ENCODE results near the gene ZSWIM4. TPM values are rescaled to one million over a fixed set of nuclear protein-coding genes. Genes with fewer than 3 reads are reported as not detected.

Gene ZSWIM4
- total and polyA plus RNA-seq, 5 experiments from 2014 or later = 0.30 to 8.1 (median 1.5) TPM

- H3K27me3 Mint-ChIP-seq = no peaks in the 10 kb centered on the region
- no peak overlapping the region for H3K4me3 Mint-ChIP-seq
- H3K27ac Mint-ChIP-seq = peak overlapping the region in 2 of 10 donors; percentile 53 to 62
- POLR2A ChIA-PET = interaction anchor here (1.0 kb wide), 1 partner anchor 33 kb away, joined by 4 read pairs; no protein-coding TSS in a partner anchor
- no peak for ATAC-seq
- DNase-seq = no peak
- H3K4me1 Mint-ChIP-seq = peaks cover 11 to 26% (median 23%) of the 10 kb centered on the region in 4 donors
- H3K36me3 Mint-ChIP-seq = peaks cover 0 to 7% (median 0%) of the 10 kb centered on the region in 3 donors
- no peaks in the 10 kb centered on the region for H3K9me3 Mint-ChIP-seq
These were observed 35.7 kb downstream of the ZSWIM4 start for GRCh38 chr19:13830741-13831536.

GRCh38 chr19:13831537-13832467, 36.6 kb downstream of the ZSWIM4 start:
- ATAC-seq = no peak
- Mint-ChIP-seq H3K4me3 (peak overlapping the region in 3 of 10 donors; percentile 0 to 94 (median 59)), H3K27ac (peak overlapping the region in 4 of 10 donors; percentile 57 to 80 (median 62)), H3K27me3 (no peaks in the 10 kb centered on the region), H3K4me1 (peaks cover 13 to 35% (median 32%) of the 10 kb centered on the region in 4 donors), H3K36me3 (peaks cover 0 to 3% (median 0%) of the 10 kb centered on the region in 3 donors), H3K9me3 (no peaks in the 10 kb centered on the region)
- POLR2A ChIA-PET = interaction anchor here (1.5 kb wide), 1 partner anchor 19 kb away, joined by 3 read pairs; no protein-coding TSS in a partner anchor
- DNase-seq = no peak

GRCh38 chr19:13833330-13834243, 38.3 kb downstream of the ZSWIM4 start:
- H3K27ac Mint-ChIP-seq = peak overlapping the region; percentile 84 to 99 (median 94)
- H3K27me3 Mint-ChIP-seq = no peaks in the 10 kb centered on the region
- peak overlapping the region; percentile 82 to 94 (median 88) for H3K4me3 Mint-ChIP-seq
- ATAC-seq = peak; percentile 69 to 78
- no peaks in the 10 kb centered on the region for H3K9me3 Mint-ChIP-seq
- POLR2A ChIA-PET = interaction anchor here (0.8 to 8.7 kb wide), 6 partner anchors 8 to 630 kb away, joined by 3 to 110 read pairs (median 19); partner anchors contain the start of gene ZSWIM4
- H3K4me1 Mint-ChIP-seq = peaks cover 19 to 50% (median 42%) of the 10 kb centered on the region in 4 donors
- DNase-seq = peak; percentile 84 to 95 (median 92)
- H3K36me3 Mint-ChIP-seq = peaks cover 0 to 3% (median 0%) of the 10 kb centered on the region in 3 donors

- POLR2A ChIA-PET = interaction anchor here (0.7 to 8.7 kb wide), 6 partner anchors 13 to 630 kb away, joined by 3 to 110 read pairs (median 20); partner anchors contain the start of gene ZSWIM4
- no peaks in the 10 kb centered on the region for H3K36me3 Mint-ChIP-seq
- peak overlapping the region; percentile 84 to 99 (median 93) for H3K27ac Mint-ChIP-seq
- DNase-seq (no peak), ATAC-seq (no peak)
- H3K4me3 Mint-ChIP-seq = peak overlapping the region; percentile 82 to 94 (median 88)
- H3K27me3 Mint-ChIP-seq = no peaks in the 10 kb centered on the region
- H3K4me1 Mint-ChIP-seq = peaks cover 17 to 58% (median 50%) of the 10 kb centered on the region in 4 donors
- no peaks in the 10 kb centered on the region for H3K9me3 Mint-ChIP-seq
These were observed 39.2 kb downstream of the ZSWIM4 start for GRCh38 chr19:13834244-13835069.

GRCh38 chr19:13835791-13836723, 40.8 kb downstream of the ZSWIM4 start:
- H3K4me3 Mint-ChIP-seq = peak overlapping the region; percentile 52 to 86 (median 80)
- DNase-seq (peak in 1 of 10 donors; percentile 40), ATAC-seq (no peak)
- H3K9me3 Mint-ChIP-seq = no peaks in the 10 kb centered on the region
- H3K36me3 Mint-ChIP-seq = no peaks in the 10 kb centered on the region
- no peaks in the 10 kb centered on the region for H3K27me3 Mint-ChIP-seq
- H3K4me1 Mint-ChIP-seq = peaks cover 23 to 71% (median 64%) of the 10 kb centered on the region in 4 donors
- peak overlapping the region; percentile 91 to 100 (median 98) for H3K27ac Mint-ChIP-seq
- POLR2A ChIA-PET = interaction anchor here (0.6 to 8.7 kb wide), 18 partner anchors 8 to 1073 kb away, joined by 3 to 110 read pairs (median 4); partner anchors contain the start of genes C19orf53, IL27RA, MRI1 and ZSWIM4

GRCh38 chr19:13838435-13839129, 43.3 kb downstream of the ZSWIM4 start:
- Mint-ChIP-seq H3K36me3 (no peaks in the 10 kb centered on the region), H3K27me3 (no peaks in the 10 kb centered on the region), H3K9me3 (no peaks in the 10 kb centered on the region), H3K4me3 (peak overlapping the region; percentile 39 to 93 (median 86)), H3K27ac (peak overlapping the region; percentile 89 to 100 (median 97)), H3K4me1 (peaks cover 21 to 79% (median 69%) of the 10 kb centered on the region in 4 donors)
- no peak for ATAC-seq
- POLR2A ChIA-PET = interaction anchor here (0.9 to 8.7 kb wide), 4 partner anchors 10 to 64 kb away, joined by 3 to 110 read pairs (median 36); partner anchors contain the start of genes C19orf53 and ZSWIM4
- no peak for DNase-seq

GRCh38 chr19:13839130-13839937, 44.1 kb downstream of the ZSWIM4 start:
- peaks cover 19 to 79% (median 70%) of the 10 kb centered on the region in 4 donors for H3K4me1 Mint-ChIP-seq
- H3K9me3 Mint-ChIP-seq = no peaks in the 10 kb centered on the region
- DNase-seq (peak; percentile 55 to 90 (median 72)), ATAC-seq (peak; percentile 35 to 45)
- no peaks in the 10 kb centered on the region for H3K27me3 Mint-ChIP-seq
- no peaks in the 10 kb centered on the region for H3K36me3 Mint-ChIP-seq
- H3K4me3 Mint-ChIP-seq = peak overlapping the region; percentile 78 to 93 (median 86)
- POLR2A ChIA-PET = interaction anchor here (0.6 to 8.7 kb wide), 11 partner anchors 9 to 1580 kb away, joined by 3 to 110 read pairs (median 6); partner anchors contain the start of genes C19orf53 and ZSWIM4
- H3K27ac Mint-ChIP-seq = peak overlapping the region; percentile 89 to 100 (median 97)

GRCh38 chr19:13839938-13840304, 44.7 kb downstream of the ZSWIM4 start:
- H3K4me3 Mint-ChIP-seq = peak overlapping the region; percentile 78 to 94 (median 88)
- H3K27me3 Mint-ChIP-seq = no peaks in the 10 kb centered on the region
- peaks cover 19 to 81% (median 72%) of the 10 kb centered on the region in 4 donors for H3K4me1 Mint-ChIP-seq
- ATAC-seq = peak; percentile 1 to 15
- POLR2A ChIA-PET = interaction anchor here (0.6 to 8.7 kb wide), 8 partner anchors 9 to 1579 kb away, joined by 3 to 110 read pairs (median 5); partner anchors contain the start of gene ZSWIM4
- no peaks in the 10 kb centered on the region for H3K36me3 Mint-ChIP-seq
- H3K27ac Mint-ChIP-seq = peak overlapping the region; percentile 91 to 100 (median 97)
- H3K9me3 Mint-ChIP-seq = no peaks in the 10 kb centered on the region
- DNase-seq = no peak
